Fibroblast of lung (primary cell): ENCODE data around the gene TAPT1.

Experiments used
- CTCF ChIP-seq, 2 donors: IDR thresholded peaks in 1 of 2; conservative IDR thresholded peaks in 1 of 2; 1 replicate in 1 of 2; 2 replicates in 1 of 2; pipeline ENCODE4 v1.5.1; 2011 to 2012; ENCODE audit warnings: low read length in 2 of 2, control low read depth in 1 of 2, inconsistent platforms in 1 of 2, low read depth in 1 of 2, mild to moderate bottlenecking in 1 of 2
- EZH2 ChIP-seq: IDR thresholded peaks from 2 replicates; pipeline ENCODE4 v1.5.1; 2012; ENCODE audit warnings: low read length, control low read depth, mild to moderate bottlenecking; ENCODE audit errors: missing control alignments

- no peak for TF ChIP-seq CTCF (conservative IDR thresholded peaks at IDR 0.05 in 1 of 2, IDR thresholded peaks at IDR 0.05 in 1 of 2; ENCODE audit: low read depth in 1 of 2, low read length in 2 of 2)
- TF ChIP-seq EZH2, result no peak
Observed at GRCh38 chr4:16154451-16154850, 71.8 kb downstream of the TAPT1 start.
